Loucy (cell line): ENCODE results near the gene GRK1.
"Not testable (repeated sequence)": the region's sequence is repeated elsewhere in the genome, so short reads cannot be mapped to it uniquely, and the experiment has no call there.

Experiments
- EZH2phosphoT487 ChIP-seq: fragments of 200-600 bp; IDR thresholded peaks from 2 replicates; pipeline ENCODE4 v1.6.1; 2018; ENCODE audit warnings: antibody characterized with exemption, mild to moderate bottlenecking, moderate library complexity, borderline replicate concordance
- TF ChIP-seq, protein P1 (sequence below): fragments of 200-600 bp; sonication (generic); conservative IDR thresholded peaks from 2 replicates; pipeline ENCODE4 v1.5.1; 2014; ENCODE audit warnings: mild to moderate bottlenecking, antibody characterized with exemption, low read length

DNA sequence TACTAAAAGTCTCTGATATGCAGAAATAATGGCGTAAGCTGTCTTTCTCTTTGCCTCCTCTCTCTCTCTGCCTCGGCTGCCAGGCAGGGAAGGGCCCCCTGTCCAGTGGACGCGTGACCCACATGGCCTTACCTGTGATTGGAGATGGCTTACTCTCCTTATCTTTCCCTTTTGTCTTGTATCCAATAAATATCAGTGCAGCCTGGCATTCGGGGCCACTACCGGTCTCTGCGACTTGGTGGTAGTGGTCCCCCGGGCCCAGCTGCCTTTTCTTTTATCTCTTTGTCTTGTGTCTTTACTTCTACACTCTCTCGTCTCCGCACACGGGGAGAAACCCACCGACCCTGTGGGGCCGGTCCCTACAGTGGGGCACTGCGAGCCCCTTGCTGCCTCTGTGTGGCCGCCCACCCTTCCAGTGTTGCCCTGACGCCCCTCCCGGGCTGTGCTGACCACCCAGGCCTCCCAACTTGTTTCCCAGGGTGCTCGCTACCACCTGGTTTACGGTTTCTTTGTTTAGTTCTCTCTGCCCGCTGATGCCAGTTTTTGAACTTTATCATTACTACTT lies 45.0 kb upstream of the GRK1 start:
- TF ChIP-seq, protein P1, sequence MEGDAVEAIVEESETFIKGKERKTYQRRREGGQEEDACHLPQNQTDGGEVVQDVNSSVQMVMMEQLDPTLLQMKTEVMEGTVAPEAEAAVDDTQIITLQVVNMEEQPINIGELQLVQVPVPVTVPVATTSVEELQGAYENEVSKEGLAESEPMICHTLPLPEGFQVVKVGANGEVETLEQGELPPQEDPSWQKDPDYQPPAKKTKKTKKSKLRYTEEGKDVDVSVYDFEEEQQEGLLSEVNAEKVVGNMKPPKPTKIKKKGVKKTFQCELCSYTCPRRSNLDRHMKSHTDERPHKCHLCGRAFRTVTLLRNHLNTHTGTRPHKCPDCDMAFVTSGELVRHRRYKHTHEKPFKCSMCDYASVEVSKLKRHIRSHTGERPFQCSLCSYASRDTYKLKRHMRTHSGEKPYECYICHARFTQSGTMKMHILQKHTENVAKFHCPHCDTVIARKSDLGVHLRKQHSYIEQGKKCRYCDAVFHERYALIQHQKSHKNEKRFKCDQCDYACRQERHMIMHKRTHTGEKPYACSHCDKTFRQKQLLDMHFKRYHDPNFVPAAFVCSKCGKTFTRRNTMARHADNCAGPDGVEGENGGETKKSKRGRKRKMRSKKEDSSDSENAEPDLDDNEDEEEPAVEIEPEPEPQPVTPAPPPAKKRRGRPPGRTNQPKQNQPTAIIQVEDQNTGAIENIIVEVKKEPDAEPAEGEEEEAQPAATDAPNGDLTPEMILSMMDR: not testable (repeated sequence)
- TF ChIP-seq EZH2phosphoT487: not testable (repeated sequence)
